HCT116 (cell line): ENCODE data around the gene BRIP1. TPM values are rescaled to one million over a fixed set of nuclear protein-coding genes. Genes with fewer than 3 reads are reported as not detected.
"Not testable (repeated sequence)": the region's sequence is repeated elsewhere in the genome, so short reads cannot be mapped to it uniquely, and the experiment has no call there.

Source experiments
- ATAC-seq: fragments of 200-7000 bp; cut with Tn5 transposase; 2 replicates; pipeline ENCODE4 v1.9.1; 2020; ENCODE audit warnings: mild to moderate bottlenecking, moderate library complexity
- BruUV-seq: library from RNA; stranded (reverse); fragments of 400-500 nt; replicated peaks from 2 replicates; lab custom pipeline; 2021; lab: Mats Ljungman, UMichigan
- CTCF ChIA-PET: fragments of 300-600 bp; sonication (Branson Sonifier 250); formaldehyde crosslinking; loops from one replicate; lab custom pipeline; 2021; ENCODE audit warnings: antibody characterized with exemption; lab: Charles Lee
- POLR2A ChIA-PET: fragments of 300-600, 350-600 bp; sonication (Branson Sonifier 250); formaldehyde crosslinking; loops from one replicate; lab custom pipeline; 2021; ENCODE audit warnings: antibody characterized with exemption; lab: Charles Lee
- RAD21 ChIA-PET, 2 experiments: fragments of 300-600 bp; sonication (Branson Sonifier 250); formaldehyde crosslinking; loops; one replicate each; lab custom pipeline; 2023; ENCODE audit warnings: low total read pairs in 2 of 2; ENCODE audit not compliant: uncharacterized antibody in 2 of 2, unreplicated experiment in 2 of 2, low non-redundant PET in 1 of 2; lab: Charles Lee
- DNase-seq: peaks from one replicate; pipeline ENCODE4 v3.0.0-alpha.2; 2010; ENCODE audit warnings: low read depth, low spot score
- H2AFZ ChIP-seq: fragments of 200-600 bp; shearing (Covaris generic), sonication (generic); 2 replicates; pipeline ENCODE4 v1.6.1; 2017; ENCODE audit warnings: low read depth, mixed run types, mixed read lengths, antibody characterized with exemption, low read length; ENCODE audit not compliant: poor library complexity, severe bottlenecking
- H3K27ac ChIP-seq: 2 replicates; pipeline ENCODE4 v1.5.1; 2012; ENCODE audit warnings: low read depth, low read length
- H3K27me3 ChIP-seq: fragments of 200-600 bp; sonication (generic); 2 replicates; pipeline ENCODE4 v1.6.1; 2016; ENCODE audit warnings: mixed run types, low read length, mixed read lengths; ENCODE audit not compliant: insufficient read depth
- H3K36me3 ChIP-seq, 2 experiments: fragments of 200-500 bp in 1 of 2; fragments of 200-600 bp in 1 of 2; sonication (Bioruptor generic) in 1 of 2; sonication (generic) in 1 of 2; 2 replicates each; pipeline versions ENCODE4 v1.5.1 to v1.6.1; 2014 to 2016; ENCODE audit warnings: low read length in 2 of 2, inconsistent platforms in 1 of 2, mixed read lengths in 1 of 2, mixed run types in 1 of 2; ENCODE audit not compliant: insufficient read depth in 2 of 2, control insufficient read depth in 1 of 2
- H3K4me1 ChIP-seq, 2 experiments: fragments of 200-600 bp in 1 of 2; sonication (generic) in 1 of 2; 2 replicates each; pipeline versions ENCODE4 v1.5.1 to v1.6.1; 2012 to 2017; ENCODE audit warnings: low read length in 2 of 2, inconsistent platforms in 1 of 2, mild to moderate bottlenecking in 1 of 2, mixed read lengths in 1 of 2, mixed run types in 1 of 2, moderate library complexity in 1 of 2; ENCODE audit not compliant: insufficient read depth in 2 of 2, control insufficient read depth in 1 of 2
- H3K4me2 ChIP-seq: fragments of 200-600 bp; sonication (generic); 2 replicates; pipeline ENCODE4 v1.6.1; 2017; ENCODE audit warnings: mixed run types, low read length, mixed read lengths
- H3K4me3 ChIP-seq, 2 experiments: fragments of 200-600 bp in 1 of 2; sonication (generic) in 1 of 2; replicated peaks in 1 of 2; 2 replicates each; pipeline ENCODE4 v1.5.1; 2011 to 2016; ENCODE audit warnings: low read length in 2 of 2, control low read depth in 1 of 2, low read depth in 1 of 2, mild to moderate bottlenecking in 1 of 2, mixed read lengths in 1 of 2, mixed run types in 1 of 2
- H3K79me2 ChIP-seq: fragments of 200-600 bp; sonication (generic); 2 replicates; pipeline ENCODE4 v1.6.1; 2017; ENCODE audit warnings: mild to moderate bottlenecking, mixed run types, low read length, moderate library complexity, mixed read lengths; ENCODE audit not compliant: insufficient read depth
- H3K9ac ChIP-seq: fragments of 200-600 bp; sonication (generic); 2 replicates; pipeline ENCODE4 v1.6.1; 2016; ENCODE audit warnings: low read length, mixed read lengths
- H3K9me2 ChIP-seq: fragments of 200-600 bp; sonication (generic), shearing (Covaris generic); 2 replicates; pipeline ENCODE4 v1.6.1; 2017; ENCODE audit warnings: mixed run types, mild to moderate bottlenecking, moderate library complexity; ENCODE audit not compliant: insufficient read depth
- H3K9me3 ChIP-seq, 2 experiments: fragments of 200-500 bp in 1 of 2; fragments of 200-600 bp in 1 of 2; sonication (Bioruptor generic) in 1 of 2; sonication (generic) in 1 of 2; 2 replicates each; pipeline ENCODE4 v1.6.1; 2014 to 2017; ENCODE audit warnings: low read length in 2 of 2, mixed read lengths in 2 of 2, inconsistent platforms in 1 of 2, low read depth in 1 of 2, mild to moderate bottlenecking in 1 of 2, mixed run types in 1 of 2, moderate library complexity in 1 of 2; ENCODE audit not compliant: control insufficient read depth in 1 of 2, insufficient read depth in 1 of 2
- H4K20me1 ChIP-seq: fragments of 200-600 bp; sonication (generic), shearing (Covaris generic); 2 replicates; pipeline ENCODE4 v1.6.1; 2017; ENCODE audit warnings: mixed run types, mild to moderate bottlenecking, moderate library complexity; ENCODE audit not compliant: insufficient read depth
- intact Hi-C: fragments of 100-400 bp; cut with micrococcal nuclease; formaldehyde crosslinking; loops from 2 replicates; pipeline ENCODE4 v1.10.0; 2022
- total RNA-seq: library from RNA; stranded (reverse); gene quantifications from one replicate; pipeline ENCODE4 v1.2.1, GENCODE V29; 2021; ENCODE audit not compliant: unreplicated experiment

Gene BRIP1
- total RNA-seq, 1 experiment from 2014 or later, result 22.2 TPM

DNA sequence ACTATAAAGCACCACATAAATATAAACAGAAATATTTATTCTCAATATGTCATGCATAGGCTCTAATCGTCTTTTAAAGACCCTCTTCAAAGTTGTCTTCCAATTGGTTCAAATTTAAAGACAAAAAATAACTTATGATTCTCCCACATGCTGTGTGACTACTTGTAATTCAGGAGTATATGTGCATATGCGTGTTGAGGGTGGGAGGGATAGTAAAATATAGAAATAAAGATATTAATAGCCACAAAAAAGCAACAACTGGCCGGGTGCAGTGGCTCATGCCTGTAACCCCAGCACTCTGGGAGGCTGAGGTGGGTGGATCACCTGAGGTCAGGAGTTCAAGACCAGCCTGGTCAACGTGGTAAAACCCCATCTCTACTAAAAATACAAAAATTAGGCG lies 31.0 kb upstream of the BRIP1 start:
- peaks cover 7 to 15% of the 10 kb centered on the region in 2 experiments for H3K36me3 ChIP-seq
- H3K9me2 ChIP-seq, H3K27ac ChIP-seq, H3K9ac ChIP-seq, H3K4me3 ChIP-seq, DNase-seq, H3K27me3 ChIP-seq, ATAC-seq, H3K4me2 ChIP-seq, H4K20me1 ChIP-seq, POLR2A ChIA-PET, H2AFZ ChIP-seq, H3K4me1 ChIP-seq, RAD21 ChIA-PET, H3K79me2 ChIP-seq, H3K9me3 ChIP-seq, BruUV-seq, intact Hi-C loops, CTCF ChIA-PET: not testable (repeated sequence)

DNA sequence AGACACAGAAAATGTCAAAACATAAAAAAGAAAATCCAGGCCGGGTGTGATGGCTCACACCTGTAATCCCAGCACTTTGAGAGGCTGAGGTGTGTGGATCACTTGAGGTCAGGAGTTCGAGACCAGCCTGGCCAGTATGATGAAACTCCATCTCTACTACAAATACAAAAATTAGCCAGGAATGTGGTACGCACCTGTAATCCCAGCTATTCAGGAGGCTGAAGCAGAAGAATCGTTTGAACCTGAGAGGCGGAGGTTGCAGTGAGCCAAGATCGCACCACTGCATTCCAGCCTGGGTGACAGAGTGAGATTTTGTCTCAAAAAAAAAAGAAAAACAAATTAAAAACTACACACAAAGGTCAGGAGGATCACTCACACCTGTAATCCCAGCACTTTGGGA lies 24.4 kb upstream of the BRIP1 start:
- RAD21 ChIA-PET, BruUV-seq, DNase-seq: not testable (repeated sequence)

GRCh38 chr17:61885865-61886264 lies 22.5 kb upstream of the BRIP1 start:
- H3K27ac ChIP-seq, H3K9ac ChIP-seq, H3K9me3 ChIP-seq, H3K27me3 ChIP-seq, H3K9me2 ChIP-seq, H4K20me1 ChIP-seq, H3K4me2 ChIP-seq, BruUV-seq, H3K4me3 ChIP-seq, RAD21 ChIA-PET, DNase-seq, H2AFZ ChIP-seq, H3K79me2 ChIP-seq, intact Hi-C loops, H3K4me1 ChIP-seq, POLR2A ChIA-PET: not testable (repeated sequence)
- peaks cover 22 to 28% of the 10 kb centered on the region in 2 experiments for H3K36me3 ChIP-seq
- peak; percentile 59; the same call in 1 of the 2 replicates for ATAC-seq
- CTCF ChIA-PET, result interaction anchor here (1.0 to 1.2 kb wide), 2 partner anchors 13 to 224 kb away, joined by 3 to 5 read pairs; no protein-coding TSS in a partner anchor

More for the DNA sequence above, 24.4 kb upstream of the BRIP1 start:
- H3K79me2 ChIP-seq, POLR2A ChIA-PET, H3K9me3 ChIP-seq, H3K9ac ChIP-seq, H3K4me2 ChIP-seq, H3K4me1 ChIP-seq, H3K9me2 ChIP-seq, H3K27ac ChIP-seq, H3K27me3 ChIP-seq, H3K4me3 ChIP-seq, CTCF ChIA-PET, H4K20me1 ChIP-seq, H2AFZ ChIP-seq, ATAC-seq, intact Hi-C loops: not testable (repeated sequence)
- H3K36me3 ChIP-seq, result peaks cover 19 to 26% of the 10 kb centered on the region in 2 experiments
